Gastrocnemius medialis (tissue), 4 donors: Measurements from ENCODE around the gene MANEA. TPM values are rescaled to one million over a fixed set of nuclear protein-coding genes. Genes with fewer than 3 reads are reported as not detected.

Experiments
- ATAC-seq, 2 donors: fragments of 150-250 bp; one replicate each; pipeline ENCODE4 v1.9.1; 2016
- DNase-seq, 2 donors: peaks; one replicate each; pipeline ENCODE4 v3.0.0-alpha.2; 2019
- H3K27ac ChIP-seq, 4 donors: fragments of 200-600 bp; sonication (generic); 1 replicate in 1 of 4; 2 replicates in 3 of 4; pipeline ENCODE4 v1.5.1; 2016 to 2018; ENCODE audit warnings: mild to moderate bottlenecking in 2 of 4, moderate library complexity in 1 of 4
- H3K27me3 ChIP-seq, 3 donors: fragments of 200-600 bp; sonication (generic) in 2 of 3; 1 replicate in 1 of 3; 2 replicates in 2 of 3; pipeline versions ENCODE4 v1.5.1 to v1.6.0; 2016 to 2019; ENCODE audit warnings: mild to moderate bottlenecking in 1 of 3, moderate library complexity in 1 of 3
- H3K36me3 ChIP-seq, 2 donors: fragments of 200-600 bp; sonication (generic) in 1 of 2; one replicate each; pipeline ENCODE4 v1.5.1; 2017 to 2018
- H3K4me1 ChIP-seq, 2 donors: fragments of 200-600 bp; sonication (generic) in 1 of 2; one replicate each; pipeline ENCODE4 v1.5.1; 2016 to 2017; ENCODE audit warnings: mild to moderate bottlenecking in 2 of 2
- H3K4me3 ChIP-seq, 4 donors: fragments of 200-600 bp; sonication (generic) in 3 of 4; 1 replicate in 1 of 4; 2 replicates in 3 of 4; pipeline ENCODE4 v1.5.1; 2016 to 2019; ENCODE audit warnings: mild to moderate bottlenecking in 2 of 4
- H3K9me3 ChIP-seq, 3 donors: fragments of 200-600 bp; sonication (generic) in 2 of 3; 1 replicate in 1 of 3; 2 replicates in 2 of 3; pipeline ENCODE4 v1.5.1; 2016 to 2019
- POLR2A ChIP-seq, 2 donors: fragments of 450-650 bp; IDR thresholded peaks; one replicate each; pipeline ENCODE4 v1.6.1; 2017; ENCODE audit warnings: antibody characterized with exemption in 2 of 2, mild to moderate bottlenecking in 2 of 2, moderate library complexity in 2 of 2
- in situ Hi-C, 4 donors: fragments of 200-750 bp; cut with MboI; loops; one replicate each; pipeline versions ENCODE4 v1.15.0 to v1.8.0; 2017; ENCODE audit warnings: low sequenced_read_pairs in 4 of 4
- intact Hi-C: fragments of 100-400 bp; cut with DNase I; formaldehyde crosslinking; loops from one replicate; pipeline ENCODE4 v1.15.1; 2023; ENCODE audit warnings: low total_unique reads
- total RNA-seq, 4 donors: library from RNA; depleted of rRNA; stranded (reverse); fragments of >200 nt; gene quantifications; one replicate each; pipeline versions ENCODE4 v1.1.0 to v1.2.3, GENCODE V29; 2016
- TF ChIP-seq, protein P1 (sequence below), 5 experiments: fragments of 450-650 bp in 3 of 5; fragments of 200-600 bp in 2 of 5; sonication (generic) in 2 of 5; IDR thresholded peaks in 4 of 5; conservative IDR thresholded peaks in 1 of 5; 1 replicate in 4 of 5; 2 replicates in 1 of 5; pipeline ENCODE4 v1.5.1; 2016 to 2019; ENCODE audit warnings: antibody characterized with exemption in 5 of 5, mild to moderate bottlenecking in 3 of 5, moderate library complexity in 3 of 5

The MANEA gene
- total RNA-seq, 4 donors from 2014 or later = 1.7 to 4.5 (median 2.8) TPM

DNA sequence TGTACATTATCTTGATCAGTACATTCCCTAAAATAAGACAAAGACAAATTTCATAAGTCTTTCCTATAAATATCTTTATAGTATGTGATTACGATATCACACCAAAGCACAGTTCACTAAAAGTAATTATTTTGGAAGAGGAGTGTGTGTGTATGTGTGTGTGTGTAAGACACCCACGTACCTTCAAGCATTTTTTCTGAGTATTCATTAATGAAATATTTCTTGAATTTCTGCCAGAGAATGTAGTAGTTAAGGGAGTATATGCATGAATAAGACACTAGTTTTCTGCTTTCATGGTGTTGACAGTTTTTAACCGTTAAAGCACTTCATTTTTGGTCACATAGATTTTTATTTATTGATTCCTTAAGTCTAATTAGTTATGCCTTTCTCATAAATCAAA, 36.8 kb downstream of the MANEA start:
- in situ Hi-C loops (no loop called here), intact Hi-C loops (no loop called here)
- H3K9me3 ChIP-seq = no peaks in the 10 kb centered on the region
- ATAC-seq = no peak
- H3K27ac ChIP-seq = no peak overlapping the region
- H3K27me3 ChIP-seq = no peaks in the 10 kb centered on the region
- H3K4me1 ChIP-seq = no peaks in the 10 kb centered on the region
- no peak overlapping the region for H3K4me3 ChIP-seq
- TF ChIP-seq, protein P1, sequence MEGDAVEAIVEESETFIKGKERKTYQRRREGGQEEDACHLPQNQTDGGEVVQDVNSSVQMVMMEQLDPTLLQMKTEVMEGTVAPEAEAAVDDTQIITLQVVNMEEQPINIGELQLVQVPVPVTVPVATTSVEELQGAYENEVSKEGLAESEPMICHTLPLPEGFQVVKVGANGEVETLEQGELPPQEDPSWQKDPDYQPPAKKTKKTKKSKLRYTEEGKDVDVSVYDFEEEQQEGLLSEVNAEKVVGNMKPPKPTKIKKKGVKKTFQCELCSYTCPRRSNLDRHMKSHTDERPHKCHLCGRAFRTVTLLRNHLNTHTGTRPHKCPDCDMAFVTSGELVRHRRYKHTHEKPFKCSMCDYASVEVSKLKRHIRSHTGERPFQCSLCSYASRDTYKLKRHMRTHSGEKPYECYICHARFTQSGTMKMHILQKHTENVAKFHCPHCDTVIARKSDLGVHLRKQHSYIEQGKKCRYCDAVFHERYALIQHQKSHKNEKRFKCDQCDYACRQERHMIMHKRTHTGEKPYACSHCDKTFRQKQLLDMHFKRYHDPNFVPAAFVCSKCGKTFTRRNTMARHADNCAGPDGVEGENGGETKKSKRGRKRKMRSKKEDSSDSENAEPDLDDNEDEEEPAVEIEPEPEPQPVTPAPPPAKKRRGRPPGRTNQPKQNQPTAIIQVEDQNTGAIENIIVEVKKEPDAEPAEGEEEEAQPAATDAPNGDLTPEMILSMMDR (IDR thresholded peaks at IDR 0.05 in 4 of 5, conservative IDR thresholded peaks at IDR 0.05 in 1 of 5) = no peak
- no peak for TF ChIP-seq POLR2A (IDR thresholded peaks at IDR 0.05)
- no peaks in the 10 kb centered on the region for H3K36me3 ChIP-seq
- DNase-seq = no peak

DNA sequence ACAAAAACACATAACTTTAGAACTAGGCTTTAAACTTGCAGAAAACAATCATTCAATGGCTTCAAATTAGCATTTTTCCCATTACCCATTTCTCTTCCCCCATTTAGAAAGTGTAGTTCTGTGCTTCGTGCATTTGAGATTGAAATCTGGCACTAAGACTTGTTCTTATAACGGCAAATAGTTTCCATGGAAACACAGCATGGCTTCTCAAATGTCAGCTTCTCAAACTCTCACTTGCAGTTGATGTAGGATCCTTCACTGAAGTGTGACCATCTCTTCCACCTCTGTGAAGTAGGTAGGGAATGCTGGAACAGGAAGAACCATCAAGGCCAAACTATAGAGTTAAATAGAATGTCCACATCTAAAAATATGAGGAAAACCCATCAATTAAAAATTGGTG, 52.2 kb downstream of the MANEA start:
- ATAC-seq (no peak), DNase-seq (no peak)
- intact Hi-C loops = no loop called here
- TF ChIP-seq, protein P1 (IDR thresholded peaks at IDR 0.05 in 4 of 5, conservative IDR thresholded peaks at IDR 0.05 in 1 of 5) = no peak
- TF ChIP-seq POLR2A (IDR thresholded peaks at IDR 0.05) = no peak
- no peak overlapping the region for H3K4me3 ChIP-seq
- in situ Hi-C loops = no loop called here
- no peaks in the 10 kb centered on the region for H3K4me1 ChIP-seq
- H3K9me3 ChIP-seq = no peaks in the 10 kb centered on the region
- H3K36me3 ChIP-seq = no peaks in the 10 kb centered on the region
- H3K27me3 ChIP-seq = no peaks in the 10 kb centered on the region
- H3K27ac ChIP-seq = no peak overlapping the region

DNA sequence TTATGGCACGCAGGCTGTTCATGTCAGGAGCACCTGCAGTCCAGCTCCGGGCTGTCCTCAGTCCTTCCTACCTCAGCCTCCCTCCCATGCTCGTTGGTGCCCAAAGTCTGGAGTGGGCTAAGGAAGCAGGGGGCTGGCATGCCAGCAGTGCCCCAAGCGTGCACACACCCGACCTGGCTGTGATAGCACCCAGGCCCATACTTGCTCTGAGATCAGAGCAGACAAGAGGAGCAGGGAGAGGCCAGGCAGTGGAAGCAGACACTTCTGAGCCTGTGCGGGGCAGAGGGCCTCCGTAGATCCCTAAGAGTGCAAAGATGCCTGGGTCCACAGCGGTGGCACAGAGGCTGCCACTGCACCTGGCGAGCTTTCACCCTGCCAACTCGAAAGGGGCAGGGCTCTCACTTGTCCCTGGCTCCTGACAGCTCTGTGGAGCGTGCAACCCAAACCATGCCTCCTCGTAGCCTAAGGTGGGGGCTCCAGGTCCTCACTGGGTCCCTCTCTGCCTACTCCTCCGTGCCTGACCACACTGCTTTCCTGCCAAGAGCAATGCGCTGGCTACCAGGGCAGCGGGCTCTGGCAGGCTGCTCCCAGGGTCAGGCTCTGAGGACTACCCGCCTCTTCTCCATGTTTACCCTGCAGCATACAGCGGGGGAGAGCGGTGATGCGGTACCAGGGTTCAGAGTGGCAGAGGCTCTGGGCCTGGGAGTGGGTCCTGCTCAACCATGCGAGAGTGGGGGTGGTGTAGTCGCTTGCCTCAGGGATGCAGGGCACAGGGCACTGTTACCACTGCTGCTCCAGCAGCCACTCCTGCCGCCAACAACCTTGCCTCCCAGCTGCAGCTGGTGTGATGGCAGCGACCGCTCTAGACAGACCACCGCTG, 59.5 kb downstream of the MANEA start:
- in situ Hi-C loops = no loop called here
- intact Hi-C loops = no loop called here
- H3K27me3 ChIP-seq = no peaks in the 10 kb centered on the region

DNA sequence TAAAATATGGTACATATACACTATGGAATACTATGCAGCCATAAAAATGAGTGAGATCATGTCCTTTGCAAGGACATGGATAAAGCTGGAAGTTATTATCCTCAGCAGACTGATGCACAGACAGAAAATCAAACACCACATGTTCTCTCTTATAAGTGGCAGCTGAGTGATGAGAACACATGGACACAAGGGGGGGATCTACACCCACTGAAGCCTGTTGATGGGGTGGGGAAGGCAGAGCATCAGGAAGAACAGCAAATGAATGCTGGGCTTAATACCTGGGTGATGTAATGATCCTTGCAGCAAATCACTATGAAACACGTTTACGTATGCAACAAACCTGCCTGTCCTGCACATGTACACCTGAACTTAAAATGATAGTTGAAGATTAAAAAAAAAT, 71.3 kb downstream of the MANEA start:
- Histone ChIP-seq H3K27ac (no peak overlapping the region), H3K27me3 (no peaks in the 10 kb centered on the region), H3K4me3 (no peak overlapping the region), H3K9me3 (no peaks in the 10 kb centered on the region), H3K4me1 (no peaks in the 10 kb centered on the region), H3K36me3 (no peaks in the 10 kb centered on the region)
- TF ChIP-seq, protein P1 (IDR thresholded peaks at IDR 0.05 in 4 of 5, conservative IDR thresholded peaks at IDR 0.05 in 1 of 5) = no peak
- no peak for TF ChIP-seq POLR2A (IDR thresholded peaks at IDR 0.05)
- in situ Hi-C loops (no loop called here), intact Hi-C loops (no loop called here)
- ATAC-seq (no peak), DNase-seq (no peak)

More for the DNA sequence above, 59.5 kb downstream of the MANEA start:
- no peak for DNase-seq
- H3K36me3 ChIP-seq = no peaks in the 10 kb centered on the region
- no peak for ATAC-seq
- H3K4me1 ChIP-seq = no peaks in the 10 kb centered on the region
- H3K27ac ChIP-seq = no peak overlapping the region
- no peak overlapping the region for H3K4me3 ChIP-seq
- H3K9me3 ChIP-seq = no peaks in the 10 kb centered on the region
- TF ChIP-seq, protein P1 (IDR thresholded peaks at IDR 0.05 in 4 of 5, conservative IDR thresholded peaks at IDR 0.05 in 1 of 5) = no peak
- TF ChIP-seq POLR2A (IDR thresholded peaks at IDR 0.05) = no peak
